Measurements from ENCODE around the gene MECP2.

MECP2 gene

GRCh38 chrX:154043003-154043763 lies 54.3 kb downstream of the MECP2 start:
- no peak for TF ChIP-seq POLR2A (IDR thresholded peaks at IDR 0.05; ENCODE audit: low read depth, low read length)
- no peak for FAIRE-seq
- no peak for DNase-seq (ENCODE audit: insufficient read length, low spot score)

GRCh38 chrX:154040863-154041262 lies 56.7 kb downstream of the MECP2 start:
- no peak for TF ChIP-seq POLR2A (IDR thresholded peaks at IDR 0.05; ENCODE audit: low read depth, low read length)
- FAIRE-seq, result no peak
- DNase-seq (ENCODE audit: insufficient read length, low spot score), result no peak

- DNase-seq (ENCODE audit: insufficient read length, low spot score) (no peak), FAIRE-seq (no peak)
- no peak for TF ChIP-seq POLR2A (IDR thresholded peaks at IDR 0.05; ENCODE audit: low read depth, low read length)
Measured at GRCh38 chrX:154040307-154040756, 57.2 kb downstream of the MECP2 start.

- no peak for FAIRE-seq
- TF ChIP-seq POLR2A (IDR thresholded peaks at IDR 0.05; ENCODE audit: low read depth, low read length), result no peak
- no peak for DNase-seq (ENCODE audit: insufficient read length, low spot score)
Measured at GRCh38 chrX:154039577-154039976, 57.9 kb downstream of the MECP2 start.

- TF ChIP-seq POLR2A (IDR thresholded peaks at IDR 0.05; ENCODE audit: low read depth, low read length), result no peak
- DNase-seq (ENCODE audit: insufficient read length, low spot score), result no peak
- no peak for FAIRE-seq
Measured at GRCh38 chrX:154038656-154039055, 58.9 kb downstream of the MECP2 start.

- DNase-seq (ENCODE audit: insufficient read length, low spot score) (no peak), FAIRE-seq (no peak)
- TF ChIP-seq POLR2A (IDR thresholded peaks at IDR 0.05; ENCODE audit: low read depth, low read length), result no peak
Measured at GRCh38 chrX:154037754-154038153, 59.8 kb downstream of the MECP2 start.

- DNase-seq (ENCODE audit: insufficient read length, low spot score) (no peak), FAIRE-seq (no peak)
- no peak for TF ChIP-seq POLR2A (IDR thresholded peaks at IDR 0.05; ENCODE audit: low read depth, low read length)
Measured at GRCh38 chrX:154036513-154036912, 61.0 kb downstream of the MECP2 start.

GRCh38 chrX:154033848-154034247 lies 63.7 kb downstream of the MECP2 start:
- DNase-seq (ENCODE audit: insufficient read length, low spot score), result no peak
- no peak for TF ChIP-seq POLR2A (IDR thresholded peaks at IDR 0.05; ENCODE audit: low read depth, low read length)
- no peak for FAIRE-seq

- TF ChIP-seq POLR2A (IDR thresholded peaks at IDR 0.05; ENCODE audit: low read depth, low read length), result no peak
Measured at GRCh38 chrX:154032653-154033052, 64.9 kb downstream of the MECP2 start.

GRCh38 chrX:154032160-154032559 lies 65.4 kb downstream of the MECP2 start:
- DNase-seq (ENCODE audit: insufficient read length, low spot score) (no peak), FAIRE-seq (no peak)
- no peak for TF ChIP-seq POLR2A (IDR thresholded peaks at IDR 0.05; ENCODE audit: low read depth, low read length)

More at GRCh38 chrX:154032653-154033052, 64.9 kb downstream of the MECP2 start:
- FAIRE-seq, result no peak
- DNase-seq (ENCODE audit: insufficient read length, low spot score), result no peak

- DNase-seq (ENCODE audit: insufficient read length, low spot score), result no peak
- TF ChIP-seq POLR2A (IDR thresholded peaks at IDR 0.05; ENCODE audit: low read depth, low read length), result no peak
- no peak for FAIRE-seq
Measured at GRCh38 chrX:154030715-154031305, 66.7 kb downstream of the MECP2 start.

GRCh38 chrX:154030266-154030665 lies 67.3 kb downstream of the MECP2 start:
- FAIRE-seq (no peak), DNase-seq (ENCODE audit: insufficient read length, low spot score) (no peak)
- TF ChIP-seq POLR2A (IDR thresholded peaks at IDR 0.05; ENCODE audit: low read depth, low read length), result no peak

GRCh38 chrX:154029439-154029838 lies 68.1 kb downstream of the MECP2 start:
- DNase-seq (ENCODE audit: insufficient read length, low spot score) (no peak), FAIRE-seq (no peak)

GRCh38 chrX:154028502-154029184 lies 68.9 kb downstream of the MECP2 start:
- no peak for TF ChIP-seq POLR2A (IDR thresholded peaks at IDR 0.05; ENCODE audit: low read depth, low read length)
- FAIRE-seq (no peak), DNase-seq (ENCODE audit: insufficient read length, low spot score) (no peak)

More at GRCh38 chrX:154029439-154029838, 68.1 kb downstream of the MECP2 start:
- no peak for TF ChIP-seq POLR2A (IDR thresholded peaks at IDR 0.05; ENCODE audit: low read depth, low read length)
